WTC11 (cell line): Measurements from ENCODE around the gene NFATC3.

Source experiments
- NFE2L1 ChIP-seq: sonication (generic); formaldehyde crosslinking; IDR thresholded peaks from 2 replicates; pipeline ENCODE4 v1.8.1; 2023; ENCODE audit warnings: missing genetic modification reagents
- ZNF317 ChIP-seq: sonication (generic); formaldehyde crosslinking; IDR thresholded peaks from 2 replicates; pipeline ENCODE4 v1.8.1; 2023; ENCODE audit warnings: low read depth, mild to moderate bottlenecking, moderate library complexity, missing genetic modification reagents, borderline replicate concordance
- TF ChIP-seq, protein P1 (sequence below): fragments of 200-600 bp; IDR thresholded peaks from 2 replicates; pipeline ENCODE4 v1.8.0; 2022; ENCODE audit warnings: antibody characterized with exemption
- TF ChIP-seq, protein P2 (sequence below): sonication (generic); formaldehyde crosslinking; conservative IDR thresholded peaks from 2 replicates; pipeline ENCODE4 v1.8.1; 2022; ENCODE audit warnings: mild to moderate bottlenecking, missing genetic modification reagents

DNA sequence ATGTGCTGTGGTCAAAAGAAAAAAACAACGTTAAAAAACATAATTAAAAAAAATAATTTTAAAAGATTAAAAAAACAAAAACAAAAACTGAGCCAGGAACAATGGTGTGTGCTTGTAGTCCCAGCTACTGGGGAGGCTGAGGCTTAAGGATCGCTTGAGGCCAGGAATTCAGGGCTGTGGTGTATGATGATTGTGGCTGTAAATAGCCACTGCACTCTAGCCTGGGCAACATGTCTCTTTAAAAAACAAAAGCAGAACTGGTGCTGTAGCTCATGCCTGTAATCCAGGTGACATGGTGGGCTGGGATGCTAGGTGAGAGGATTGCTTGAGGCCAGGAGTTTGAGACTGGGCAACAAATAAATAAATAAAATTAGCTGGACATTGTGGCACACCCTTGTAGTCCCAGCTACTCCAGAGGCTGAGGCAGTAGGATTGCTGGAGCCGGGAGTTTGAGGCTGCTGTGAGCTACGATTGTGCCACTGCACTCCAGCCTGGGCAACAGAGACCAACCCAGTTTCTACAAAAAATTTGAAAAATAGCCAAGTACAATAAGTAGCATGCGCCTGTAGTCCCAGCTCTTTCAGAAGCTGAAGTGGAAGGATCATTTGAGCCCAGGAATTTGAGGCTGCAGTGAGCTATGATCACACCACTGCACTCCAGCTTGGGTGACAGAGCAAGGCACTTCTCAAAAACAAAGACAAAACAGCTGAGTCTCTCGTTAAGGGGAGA lies 43.6 kb downstream of the NFATC3 start:
- TF ChIP-seq, protein P1, sequence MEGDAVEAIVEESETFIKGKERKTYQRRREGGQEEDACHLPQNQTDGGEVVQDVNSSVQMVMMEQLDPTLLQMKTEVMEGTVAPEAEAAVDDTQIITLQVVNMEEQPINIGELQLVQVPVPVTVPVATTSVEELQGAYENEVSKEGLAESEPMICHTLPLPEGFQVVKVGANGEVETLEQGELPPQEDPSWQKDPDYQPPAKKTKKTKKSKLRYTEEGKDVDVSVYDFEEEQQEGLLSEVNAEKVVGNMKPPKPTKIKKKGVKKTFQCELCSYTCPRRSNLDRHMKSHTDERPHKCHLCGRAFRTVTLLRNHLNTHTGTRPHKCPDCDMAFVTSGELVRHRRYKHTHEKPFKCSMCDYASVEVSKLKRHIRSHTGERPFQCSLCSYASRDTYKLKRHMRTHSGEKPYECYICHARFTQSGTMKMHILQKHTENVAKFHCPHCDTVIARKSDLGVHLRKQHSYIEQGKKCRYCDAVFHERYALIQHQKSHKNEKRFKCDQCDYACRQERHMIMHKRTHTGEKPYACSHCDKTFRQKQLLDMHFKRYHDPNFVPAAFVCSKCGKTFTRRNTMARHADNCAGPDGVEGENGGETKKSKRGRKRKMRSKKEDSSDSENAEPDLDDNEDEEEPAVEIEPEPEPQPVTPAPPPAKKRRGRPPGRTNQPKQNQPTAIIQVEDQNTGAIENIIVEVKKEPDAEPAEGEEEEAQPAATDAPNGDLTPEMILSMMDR, result no peak
- TF ChIP-seq ZNF317 (CRISPR knock-in tag) (no peak), NFE2L1 (CRISPR knock-in tag) (no peak)
- TF ChIP-seq, protein P2, sequence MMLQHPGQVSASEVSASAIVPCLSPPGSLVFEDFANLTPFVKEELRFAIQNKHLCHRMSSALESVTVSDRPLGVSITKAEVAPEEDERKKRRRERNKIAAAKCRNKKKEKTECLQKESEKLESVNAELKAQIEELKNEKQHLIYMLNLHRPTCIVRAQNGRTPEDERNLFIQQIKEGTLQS (CRISPR knock-in tag), result no peak
